AG08396 (cell line): ENCODE data around the gene SETBP1.

Source experiments
- DNase-seq: peaks from one replicate; pipeline ENCODE4 v3.0.0; 2012; ENCODE audit warnings: low spot score, mixed read lengths

Gene SETBP1

DNA sequence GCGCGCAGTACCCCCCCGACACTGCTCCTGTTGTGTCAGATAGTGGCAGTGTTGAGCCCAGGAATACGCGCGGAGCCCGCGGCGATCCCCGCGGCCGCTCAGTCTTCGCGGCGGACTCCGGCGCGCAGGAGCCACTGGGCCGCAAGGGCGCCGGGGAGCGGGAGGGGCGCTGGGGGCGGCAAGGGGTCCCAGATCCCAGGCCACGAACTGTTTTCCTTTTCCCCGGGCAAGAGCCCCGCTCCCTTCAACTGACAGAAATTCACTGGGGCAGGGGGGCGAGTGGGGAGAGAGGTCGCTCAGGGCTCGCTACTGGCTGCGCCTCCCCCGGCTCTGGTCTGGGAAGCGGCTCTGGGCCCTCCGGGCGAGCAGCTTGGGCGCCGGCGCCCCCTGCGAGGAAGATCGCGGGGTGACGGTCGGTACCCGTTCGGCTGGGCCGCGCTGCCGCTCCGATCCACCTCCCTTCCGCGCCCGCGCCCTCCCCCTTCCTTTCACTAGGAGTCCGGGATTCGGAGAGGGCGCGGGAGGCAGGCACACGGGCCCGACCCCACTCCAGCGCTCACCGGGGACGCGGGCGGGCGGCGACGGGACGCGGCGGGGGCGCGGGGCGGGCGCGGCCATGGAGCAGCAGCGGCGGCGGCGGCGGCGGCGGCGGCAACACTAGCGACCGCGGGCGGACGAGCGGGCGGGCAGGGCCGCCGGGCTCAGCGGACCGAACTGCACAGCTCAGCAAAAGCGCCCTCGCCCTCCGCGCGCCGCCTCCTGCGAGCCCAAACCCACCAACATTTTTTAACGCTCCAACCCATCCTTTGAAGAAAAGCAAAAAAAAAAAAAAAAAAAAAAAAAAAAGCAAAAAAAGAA is 1.4 kb upstream of the SETBP1 start:
- peak; percentile 94 for DNase-seq

GRCh38 chr18:44679914-44680272 is 795 bp upstream of the SETBP1 start:
- DNase-seq, result peak; percentile 72

GRCh38 chr18:44681076-44681970 is 635 bp downstream of the SETBP1 start:
- no peak for DNase-seq

DNA sequence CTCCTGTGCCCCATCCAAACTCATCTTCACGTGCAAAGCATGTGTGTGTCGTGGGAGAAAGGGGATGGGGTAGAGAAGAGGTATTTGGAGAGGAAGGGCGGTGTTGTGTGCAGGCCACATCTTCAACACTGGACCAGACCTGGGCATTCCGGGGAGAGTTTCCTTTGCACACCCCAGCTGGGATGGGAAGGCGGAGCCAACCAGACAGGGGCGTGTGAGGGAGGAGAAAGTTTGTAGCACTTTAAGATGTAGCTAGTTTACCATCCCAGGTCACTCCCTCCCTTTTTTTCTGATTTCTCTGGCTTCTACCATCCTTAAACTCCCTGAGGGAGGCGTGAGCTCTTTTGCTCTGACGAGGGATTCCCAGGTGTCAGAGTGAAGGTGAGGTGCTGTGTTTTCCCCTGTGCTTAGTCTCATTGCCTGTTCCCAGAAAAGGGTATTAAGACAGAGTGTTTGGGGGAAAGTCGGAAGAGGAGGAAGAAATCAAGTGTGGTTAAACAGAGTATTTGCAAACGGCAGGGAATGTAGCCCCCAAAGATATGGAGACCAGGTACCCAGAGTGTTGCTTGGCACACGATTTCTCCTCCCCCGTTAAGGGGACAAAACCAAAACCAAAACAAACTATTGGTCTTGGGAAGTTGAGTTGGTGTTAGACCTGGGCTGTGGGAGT is 1.6 kb downstream of the SETBP1 start:
- DNase-seq, result no peak

GRCh38 chr18:44682871-44683221 is 2.2 kb downstream of the SETBP1 start:
- DNase-seq, result no peak

DNA sequence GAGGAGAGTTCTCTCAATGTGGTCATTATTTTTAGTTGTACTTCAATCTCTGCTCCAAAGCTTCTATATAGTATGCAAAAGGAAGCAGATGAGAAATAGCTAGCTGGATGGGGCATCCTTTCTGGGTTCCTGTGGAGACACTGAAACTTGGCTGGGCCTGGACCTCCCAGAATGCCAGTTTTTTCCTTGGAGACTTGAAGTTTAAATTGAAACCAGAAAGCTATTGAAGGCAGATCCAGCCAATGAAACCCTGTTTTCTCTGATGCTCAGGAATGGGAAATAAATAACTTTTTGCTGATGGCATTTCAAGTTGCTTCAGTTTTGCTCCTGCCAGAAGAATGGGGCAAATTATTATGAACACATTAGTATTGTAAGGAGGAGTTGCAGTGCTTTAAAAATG is 2.9 kb downstream of the SETBP1 start:
- DNase-seq, result no peak

DNA sequence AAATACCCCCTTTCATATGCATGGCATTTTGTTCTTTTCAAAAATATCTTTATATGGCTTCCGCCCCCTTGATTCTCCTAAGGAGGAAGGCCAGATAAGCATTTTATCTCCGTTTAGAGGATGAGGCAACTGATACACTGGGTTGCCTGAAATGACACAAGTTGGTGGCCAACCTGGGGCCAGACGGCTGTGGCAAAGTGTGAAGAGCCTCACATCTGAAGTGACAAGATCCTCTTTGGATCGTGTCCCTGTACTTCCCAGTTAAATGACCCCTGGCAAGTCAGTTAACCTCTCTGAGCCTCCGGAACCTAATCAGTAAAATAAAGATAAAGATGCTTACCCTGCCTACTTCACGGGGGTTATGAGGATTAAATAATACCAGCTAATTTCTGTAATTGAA is 4.6 kb downstream of the SETBP1 start:
- no peak for DNase-seq

- DNase-seq, result no peak
These were observed 5.5 kb downstream of the SETBP1 start for GRCh38 chr18:44686156-44686555.

DNA sequence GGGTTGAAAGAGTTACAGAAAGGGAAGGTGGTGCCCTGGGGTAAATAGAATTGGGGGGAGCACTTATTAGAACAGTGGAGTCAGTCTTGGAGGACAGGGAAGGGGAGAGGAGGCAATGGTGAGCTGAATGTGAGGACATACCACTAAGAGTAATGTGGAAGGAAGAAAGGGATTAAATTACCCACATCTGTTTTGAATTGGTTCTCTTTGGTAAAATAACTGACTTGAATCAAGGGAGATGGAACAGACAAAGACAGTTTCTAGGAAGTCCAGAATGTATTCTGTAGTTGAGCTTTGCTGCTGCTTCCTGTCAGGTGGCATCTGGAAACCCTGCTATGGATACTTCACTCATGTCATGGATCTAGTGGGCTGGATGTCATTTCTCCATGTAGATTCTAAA is 6.7 kb downstream of the SETBP1 start:
- DNase-seq, result no peak

DNA sequence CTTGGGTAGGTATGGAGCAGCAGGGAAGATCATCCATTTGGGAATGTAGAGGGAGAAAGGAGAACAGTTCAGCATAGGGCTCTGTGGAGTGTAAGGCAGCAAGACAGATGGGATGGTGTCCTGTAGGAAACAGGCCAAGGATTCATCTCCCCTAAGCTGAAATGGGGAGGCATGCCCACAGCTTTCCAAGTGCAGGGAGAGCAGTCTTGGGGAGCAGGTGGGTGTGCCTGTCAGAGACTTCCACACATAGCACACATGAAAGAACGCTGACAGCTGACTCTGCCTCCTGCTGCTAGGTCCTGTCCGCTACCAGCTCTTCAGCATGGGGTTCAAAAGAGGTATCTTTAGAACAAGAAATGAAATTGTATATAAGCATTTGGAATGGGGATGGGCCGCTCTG is 9.0 kb downstream of the SETBP1 start:
- no peak for DNase-seq

- DNase-seq, result no peak
These were observed 10.6 kb downstream of the SETBP1 start for GRCh38 chr18:44691148-44691925.

DNA sequence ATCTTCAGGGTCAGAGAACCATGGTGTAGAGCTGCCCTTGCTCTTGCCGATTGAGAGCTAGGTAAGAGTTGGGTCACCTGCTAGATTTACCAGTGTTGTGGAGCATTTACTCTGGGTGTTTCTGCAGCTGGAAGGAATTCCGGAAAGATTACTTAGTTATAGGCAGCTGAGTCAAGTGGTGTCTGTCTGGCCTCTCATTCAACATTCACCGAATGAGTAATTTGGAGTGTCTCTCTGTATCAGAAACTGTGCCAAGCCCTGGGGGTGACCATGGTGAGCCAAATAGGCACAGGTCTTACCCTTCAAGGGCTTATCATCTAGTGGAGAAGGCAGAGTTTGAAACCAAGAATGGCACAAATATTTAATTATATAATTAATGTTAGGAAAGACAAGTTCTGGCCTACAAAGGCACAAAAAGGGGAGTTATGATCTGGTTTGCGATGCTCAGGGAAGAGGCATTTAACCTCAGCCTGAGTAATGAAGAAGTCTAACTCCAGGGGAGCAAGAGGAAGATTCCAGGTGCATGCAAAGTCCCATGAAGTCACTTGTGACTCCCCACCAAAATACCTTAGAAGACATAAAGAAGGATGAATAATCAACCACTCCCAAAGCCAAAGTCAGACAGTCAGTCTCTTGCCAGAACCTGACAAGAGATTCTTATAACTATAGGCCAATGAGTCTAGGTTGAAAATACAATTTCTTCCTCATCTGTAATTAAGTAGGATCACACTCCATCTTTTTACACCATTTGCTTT is 12.5 kb downstream of the SETBP1 start:
- DNase-seq, result no peak

GRCh38 chr18:44695503-44695902 is 14.8 kb downstream of the SETBP1 start:
- DNase-seq, result no peak

DNA sequence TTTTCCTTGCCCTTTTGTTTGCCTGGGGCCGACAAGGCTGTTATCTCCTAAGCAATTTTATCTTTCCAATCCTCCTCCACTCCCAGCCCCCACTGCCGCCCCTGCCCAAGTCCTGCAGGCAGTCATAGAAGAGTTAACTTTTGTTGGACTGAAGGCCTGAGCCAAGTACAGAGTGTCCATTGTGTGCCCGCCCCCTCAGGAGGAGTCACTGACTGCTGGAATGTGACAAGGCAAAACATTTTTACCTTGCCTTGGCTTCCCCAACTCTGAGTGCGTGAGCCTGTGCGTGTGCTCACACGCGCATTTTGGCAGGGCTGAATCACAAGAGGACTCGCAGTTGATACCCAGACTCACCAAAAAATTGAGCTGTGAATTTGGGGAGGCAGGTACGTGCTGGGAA is 16.2 kb downstream of the SETBP1 start:
- DNase-seq, result no peak

GRCh38 chr18:44697315-44697714 is 16.6 kb downstream of the SETBP1 start:
- no peak for DNase-seq

- DNase-seq, result no peak
These were observed 17.8 kb downstream of the SETBP1 start for GRCh38 chr18:44698518-44698917.

GRCh38 chr18:44699572-44700261 is 19.0 kb downstream of the SETBP1 start:
- DNase-seq, result no peak

DNA sequence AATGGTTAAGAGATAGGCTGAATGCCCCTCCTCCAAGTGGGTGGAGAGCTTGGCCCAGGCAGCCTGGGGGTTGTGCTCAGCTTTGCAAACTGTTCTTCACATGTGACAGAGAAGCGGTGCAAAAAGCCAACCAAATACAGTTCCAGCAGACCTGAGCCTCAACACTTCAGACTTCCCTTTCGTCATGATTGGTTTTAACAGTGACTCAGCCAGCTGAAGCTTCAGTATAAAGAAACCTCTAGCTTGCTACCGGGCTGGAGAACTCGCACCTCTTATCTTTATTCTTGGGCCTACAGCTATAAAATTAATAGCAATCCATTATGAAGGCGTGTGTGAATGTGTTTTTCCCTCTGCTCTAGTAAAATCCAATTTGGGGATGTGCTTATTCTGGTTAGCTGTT is 20.0 kb downstream of the SETBP1 start:
- DNase-seq, result no peak

- no peak for DNase-seq
These were observed 20.5 kb downstream of the SETBP1 start for GRCh38 chr18:44701227-44701626.

DNA sequence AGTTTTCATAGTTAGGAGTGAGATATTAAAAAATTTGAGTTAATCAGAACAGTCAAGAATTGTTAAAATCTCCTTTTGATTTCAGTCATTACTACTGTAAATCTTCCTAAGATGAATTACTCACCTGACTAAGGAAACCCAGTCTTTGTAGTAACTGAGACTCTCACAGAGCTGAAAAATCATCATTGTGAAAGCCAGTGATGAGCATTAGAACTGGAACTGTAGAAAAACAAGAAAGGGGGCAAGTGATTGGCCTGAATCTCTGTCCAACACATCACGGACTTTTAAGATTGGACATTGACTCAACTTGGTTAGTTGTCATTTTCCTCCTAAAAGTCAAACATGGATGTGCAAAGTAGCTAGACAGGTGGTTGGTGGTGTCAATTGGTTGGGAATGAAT is 21.9 kb downstream of the SETBP1 start:
- no peak for DNase-seq
